ENCODE results near the gene GPATCH3. TPM values are rescaled to one million over a fixed set of nuclear protein-coding genes. Genes with fewer than 3 reads are reported as not detected.
"Not testable (repeated sequence)": the region's sequence is repeated elsewhere in the genome, so short reads cannot be mapped to it uniquely, and the experiment has no call there.

GPATCH3 gene
- polyA plus RNA-seq, 2 donors, result 6.9 to 7.0 TPM

GRCh38 chr1:26852701-26853100, 47.6 kb downstream of the GPATCH3 start:
- H3K27me3 ChIP-seq (ENCODE audit: control insufficient read depth in 1 of 2, insufficient read depth in 2 of 2, low read length in 2 of 2), result no peaks in the 10 kb centered on the region
- peaks cover 6 to 50% of the 10 kb centered on the region in 2 donors for H3K4me1 ChIP-seq (ENCODE audit: control insufficient read depth in 2 of 2, insufficient read depth in 2 of 2, low read length in 1 of 2)
- H3K36me3 ChIP-seq (ENCODE audit: control insufficient read depth in 2 of 2, insufficient read depth in 2 of 2, low read length in 1 of 2), result peaks cover 13 to 39% of the 10 kb centered on the region in 2 donors
- H3K9me3 ChIP-seq (ENCODE audit: control insufficient read depth in 2 of 2, insufficient read depth in 1 of 2, low read depth in 1 of 2, low read length in 1 of 2), result no peaks in the 10 kb centered on the region
- H3K27ac ChIP-seq (ENCODE audit: low read depth in 2 of 2, low read length in 1 of 2), result peak overlapping the region in 1 of 2 donors; percentile 48
- H3K4me3 ChIP-seq (ENCODE audit: low read depth in 1 of 2, low read length in 2 of 2), result no peak overlapping the region
- WGBS, 2 donors, result 67 to 73% methylated on average over 9 of the region's 9 CpGs

GRCh38 chr1:26851106-26851684, 49.1 kb downstream of the GPATCH3 start:
- H3K27me3 ChIP-seq (ENCODE audit: control insufficient read depth in 1 of 2, insufficient read depth in 2 of 2, low read length in 2 of 2), result no peaks in the 10 kb centered on the region
- WGBS, 2 donors, result 71 to 78% methylated on average over 12 of the region's 12 CpGs
- peaks cover 6 to 38% of the 10 kb centered on the region in 2 donors for H3K4me1 ChIP-seq (ENCODE audit: control insufficient read depth in 2 of 2, insufficient read depth in 2 of 2, low read length in 1 of 2)
- no peak overlapping the region for H3K4me3 ChIP-seq (ENCODE audit: low read depth in 1 of 2, low read length in 2 of 2)
- H3K9me3 ChIP-seq (ENCODE audit: control insufficient read depth in 2 of 2, insufficient read depth in 1 of 2, low read depth in 1 of 2, low read length in 1 of 2), result no peaks in the 10 kb centered on the region
- peaks cover 13 to 38% of the 10 kb centered on the region in 2 donors for H3K36me3 ChIP-seq (ENCODE audit: control insufficient read depth in 2 of 2, insufficient read depth in 2 of 2, low read length in 1 of 2)
- H3K27ac ChIP-seq (ENCODE audit: low read depth in 2 of 2, low read length in 1 of 2), result peak overlapping the region; percentile 23 to 95

- Histone ChIP-seq H3K27ac (ENCODE audit: low read depth in 2 of 2, low read length in 1 of 2) (peak overlapping the region; percentile 78 to 95), H3K4me3 (ENCODE audit: low read depth in 1 of 2, low read length in 2 of 2) (no peak overlapping the region), H3K9me3 (ENCODE audit: control insufficient read depth in 2 of 2, insufficient read depth in 1 of 2, low read depth in 1 of 2, low read length in 1 of 2) (no peaks in the 10 kb centered on the region), H3K36me3 (ENCODE audit: control insufficient read depth in 2 of 2, insufficient read depth in 2 of 2, low read length in 1 of 2) (peaks cover 9 to 34% of the 10 kb centered on the region in 2 donors), H3K4me1 (ENCODE audit: control insufficient read depth in 2 of 2, insufficient read depth in 2 of 2, low read length in 1 of 2) (peaks cover 3 to 27% of the 10 kb centered on the region in 2 donors), H3K27me3 (ENCODE audit: control insufficient read depth in 1 of 2, insufficient read depth in 2 of 2, low read length in 2 of 2) (no peaks in the 10 kb centered on the region)
- WGBS, 2 donors, result 44 to 51% methylated on average over 10 of the region's 10 CpGs
Measured at GRCh38 chr1:26848941-26849774, 51.1 kb downstream of the GPATCH3 start.

GRCh38 chr1:26848499-26848898, 51.8 kb downstream of the GPATCH3 start:
- no peaks in the 10 kb centered on the region for H3K9me3 ChIP-seq (ENCODE audit: control insufficient read depth in 2 of 2, insufficient read depth in 1 of 2, low read depth in 1 of 2, low read length in 1 of 2)
- H3K27me3 ChIP-seq (ENCODE audit: control insufficient read depth in 1 of 2, insufficient read depth in 2 of 2, low read length in 2 of 2), result no peaks in the 10 kb centered on the region
- 84 to 90% methylated on average over 10 of the region's 10 CpGs for WGBS, 2 donors
- peak overlapping the region; percentile 78 to 95 for H3K27ac ChIP-seq (ENCODE audit: low read depth in 2 of 2, low read length in 1 of 2)
- peaks cover 3 to 20% of the 10 kb centered on the region in 2 donors for H3K4me1 ChIP-seq (ENCODE audit: control insufficient read depth in 2 of 2, insufficient read depth in 2 of 2, low read length in 1 of 2)
- peaks cover 9 to 29% of the 10 kb centered on the region in 2 donors for H3K36me3 ChIP-seq (ENCODE audit: control insufficient read depth in 2 of 2, insufficient read depth in 2 of 2, low read length in 1 of 2)
- no peak overlapping the region for H3K4me3 ChIP-seq (ENCODE audit: low read depth in 1 of 2, low read length in 2 of 2)

GRCh38 chr1:26847826-26848225, 52.4 kb downstream of the GPATCH3 start:
- Histone ChIP-seq H3K36me3 (ENCODE audit: control insufficient read depth in 2 of 2, insufficient read depth in 2 of 2, low read length in 1 of 2) (peaks cover 6 to 27% of the 10 kb centered on the region in 2 donors), H3K4me1 (ENCODE audit: control insufficient read depth in 2 of 2, insufficient read depth in 2 of 2, low read length in 1 of 2) (peaks cover 3 to 20% of the 10 kb centered on the region in 2 donors), H3K27ac (ENCODE audit: low read depth in 2 of 2, low read length in 1 of 2) (peak overlapping the region; percentile 78 to 95)
- not testable (repeated sequence) for H3K9me3 ChIP-seq (ENCODE audit: control insufficient read depth in 2 of 2, insufficient read depth in 1 of 2, low read depth in 1 of 2, low read length in 1 of 2); H3K27me3 ChIP-seq (ENCODE audit: control insufficient read depth in 1 of 2, insufficient read depth in 2 of 2, low read length in 2 of 2); H3K4me3 ChIP-seq (ENCODE audit: low read depth in 1 of 2, low read length in 2 of 2)
- 74 to 77% methylated on average over 6 of the region's 6 CpGs for WGBS, 2 donors

- no peaks in the 10 kb centered on the region for H3K27me3 ChIP-seq (ENCODE audit: control insufficient read depth in 1 of 2, insufficient read depth in 2 of 2, low read length in 2 of 2)
- peaks cover 0 to 20% of the 10 kb centered on the region in 2 donors for H3K36me3 ChIP-seq (ENCODE audit: control insufficient read depth in 2 of 2, insufficient read depth in 2 of 2, low read length in 1 of 2)
- WGBS, 2 donors, result 71 to 78% methylated on average over 13 of the region's 13 CpGs
- H3K4me1 ChIP-seq (ENCODE audit: control insufficient read depth in 2 of 2, insufficient read depth in 2 of 2, low read length in 1 of 2), result peaks cover 3 to 8% of the 10 kb centered on the region in 2 donors
- peak overlapping the region; percentile 50 to 63 for H3K27ac ChIP-seq (ENCODE audit: low read depth in 2 of 2, low read length in 1 of 2)
- H3K9me3 ChIP-seq (ENCODE audit: control insufficient read depth in 2 of 2, insufficient read depth in 1 of 2, low read depth in 1 of 2, low read length in 1 of 2), result no peaks in the 10 kb centered on the region
- H3K4me3 ChIP-seq (ENCODE audit: low read depth in 1 of 2, low read length in 2 of 2), result no peak overlapping the region
Measured at GRCh38 chr1:26844424-26845196, 55.7 kb downstream of the GPATCH3 start.

Other genes with a start within 250 kb of the GPATCH3 start
- 10 to 100 TPM; 15.9 to 17.8 TPM for gene ARID1A, start 204.5 kb downstream of the GPATCH3 start, polyA plus RNA-seq
- 1 to 10 TPM; 5.1 to 7.1 TPM for gene PIGV, start 112.5 kb downstream of the GPATCH3 start, polyA plus RNA-seq
- gene ZDHHC18, start 73.8 kb downstream of the GPATCH3 start, polyA plus RNA-seq, result 10 to 100 TPM; 14.4 to 15.0 TPM
- gene SFN, start 37.3 kb downstream of the GPATCH3 start, polyA plus RNA-seq, result 1,000 to 10,000 TPM; 1,075 to 2,440 TPM
- 10 to 100 TPM; 10.4 to 16.4 TPM for gene GPN2, start 10.2 kb downstream of the GPATCH3 start, polyA plus RNA-seq
- gene NR0B2, start 13.5 kb upstream of the GPATCH3 start, polyA plus RNA-seq, result not detected
- gene NUDC, start 21.3 kb upstream of the GPATCH3 start, polyA plus RNA-seq, result 10 to 100 TPM; 25.5 to 42.1 TPM
- 10 to 100 TPM; 12.7 to 17.5 TPM for gene KDF1, start 60.0 kb upstream of the GPATCH3 start, polyA plus RNA-seq
- gene TRNP1, start 93.2 kb upstream of the GPATCH3 start, polyA plus RNA-seq, result 100 to 1,000 TPM in 1 of 2 donors, 10 to 100 TPM in 1; 84.9 to 158 TPM
- 10 to 100 TPM; 79.2 to 84.3 TPM for gene TENT5B, start 112.4 kb upstream of the GPATCH3 start, polyA plus RNA-seq

Data from esophagus (tissue), 2 donors.